Heart left ventricle (tissue), 16 donors: Measurements from ENCODE around the gene EVC2. TPM values are rescaled to one million over a fixed set of nuclear protein-coding genes. Genes with fewer than 3 reads are reported as not detected.

Source experiments
- ATAC-seq, 4 donors: fragments of 200-7000 bp; cut with Tn5 transposase; one replicate each; pipeline ENCODE4 v1.9.1; 2020 to 2022; ENCODE audit warnings: moderate library complexity in 4 of 4, mild to moderate bottlenecking in 3 of 4, moderate number of reproducible peaks in 1 of 4
- DNase-seq, 5 donors: peaks; one replicate each; pipeline ENCODE4 v3.0.0-alpha.2; 2020
- H3K27ac ChIP-seq, 12 donors: fragments of 200-600 bp; sonication (generic) in 4 of 12; one replicate each; pipeline versions ENCODE4 v1.5.0 to v1.8.0; 2016 to 2022; ENCODE audit warnings: mild to moderate bottlenecking in 2 of 12
- H3K27me3 ChIP-seq, 9 donors: fragments of 200-600 bp; sonication (generic) in 2 of 9; one replicate each; pipeline versions ENCODE4 v1.5.1 to v1.8.0; 2016 to 2022; ENCODE audit warnings: mild to moderate bottlenecking in 3 of 9
- H3K36me3 ChIP-seq, 9 donors: fragments of 200-600 bp; sonication (generic) in 2 of 9; one replicate each; pipeline versions ENCODE4 v1.5.0 to v1.8.0; 2018 to 2022; ENCODE audit warnings: mild to moderate bottlenecking in 2 of 9
- H3K4me1 ChIP-seq, 12 donors: fragments of 200-600 bp; sonication (generic) in 4 of 12; one replicate each; pipeline versions ENCODE4 v1.5.0 to v1.8.0; 2016 to 2022; ENCODE audit warnings: mild to moderate bottlenecking in 3 of 12
- H3K4me3 ChIP-seq, 12 donors: fragments of 200-600 bp; sonication (generic) in 4 of 12; one replicate each; pipeline versions ENCODE4 v1.5.0 to v1.8.0; 2017 to 2022; ENCODE audit warnings: mild to moderate bottlenecking in 9 of 12, moderate library complexity in 4 of 12
- H3K9me3 ChIP-seq, 12 donors: fragments of 200-600 bp; sonication (generic) in 4 of 12; one replicate each; pipeline versions ENCODE4 v1.5.0 to v1.8.0; 2016 to 2022; ENCODE audit warnings: mild to moderate bottlenecking in 1 of 12
- POLR2A ChIP-seq, 2 donors: fragments of 450-650 bp; IDR thresholded peaks; one replicate each; pipeline ENCODE4 v1.6.1; 2017; ENCODE audit warnings: antibody characterized with exemption in 2 of 2, mild to moderate bottlenecking in 2 of 2, moderate library complexity in 2 of 2
- WGBS, 4 donors: extraction: QIAGEN DNeasy Blood & Tissue Kit in 2 of 4; methylation state at CpG; one replicate each; pipeline versions ENCODE4 v1.1.5 to v1.1.7; 2013 to 2018; 5-methylcytosine and 5-hydroxymethylcytosine counted together
- intact Hi-C, 10 donors: fragments of 100-400 bp; cut with DNase I; formaldehyde crosslinking; loops; one replicate each; pipeline versions ENCODE4 v1.11.1 to v1.14.2; 2022
- polyA plus RNA-seq, 2 donors: library from polyadenylated mRNA; stranded (reverse); fragments of 200-250 nt; gene quantifications; one replicate each; pipeline ENCODE4 v1.2.3, GENCODE V29; 2013
- total RNA-seq, 9 donors: library from RNA; depleted of rRNA in 2 of 9; stranded (reverse); fragments of >200 nt in 2 of 9; fragmentation: NEBNext Ultra II Directional in 3 of 9; extraction: Animal tissue kit (Norgen Biotek cat#: 25700) in 3 of 9; gene quantifications; one replicate each; pipeline versions ENCODE4 v1.1.0 to v1.2.4, GENCODE V29; 2016 to 2023
- TF ChIP-seq, protein P1 (sequence below), 12 donors: fragments of 200-600 bp; sonication (generic) in 4 of 12; IDR thresholded peaks; one replicate each; pipeline versions ENCODE4 v1.5.0 to v1.8.0; 2018 to 2022; ENCODE audit warnings: antibody characterized with exemption in 12 of 12, mild to moderate bottlenecking in 5 of 12
- donor health status: ischemic (EF 13 %, LVEDD 7.1; RV severe dilation, severe dysfunction).
- donor health status: healthy with polysubstance abuse.
- donor health status: DM: no; HTN: yes; CAD: no.
- donor health status: DM: no; HTN: no; CAD: no.
- donor health status: ischemic (EF 25% LVEDD 6.9; RV normal size, moderate dysfunction).
- donor health status: ischemic (EF 25% LVEDD 5.7; RV mildly dilated, moderate dysfunction).
- donor health status: healthy.
- donor health status: DM: yes; HTN: yes; CAD: no.
- donor health status: ischemic (EF 35%, LVEDD 5.7; RV mildly dilated, moderate dysfunction).
- donor health status: nonischemic (EF 11% LVEDD 7.7; RV severe dilation, severe dysfunction).
- donor health status: DM: yes; HTN: yes; CAD: no.
- donor health status: PGD.
- donor health status: ischemic (EF 29% LVEDD 5.4; RV normal size, mild dysfunction).
- donor health status: nonischemic (EF 23%, LVEDD 6.1; RV moderate dilation, normal function).

EVC2 gene
- total and polyA plus RNA-seq, 11 donors, result 0.46 to 3.1 (median 0.95) TPM

DNA sequence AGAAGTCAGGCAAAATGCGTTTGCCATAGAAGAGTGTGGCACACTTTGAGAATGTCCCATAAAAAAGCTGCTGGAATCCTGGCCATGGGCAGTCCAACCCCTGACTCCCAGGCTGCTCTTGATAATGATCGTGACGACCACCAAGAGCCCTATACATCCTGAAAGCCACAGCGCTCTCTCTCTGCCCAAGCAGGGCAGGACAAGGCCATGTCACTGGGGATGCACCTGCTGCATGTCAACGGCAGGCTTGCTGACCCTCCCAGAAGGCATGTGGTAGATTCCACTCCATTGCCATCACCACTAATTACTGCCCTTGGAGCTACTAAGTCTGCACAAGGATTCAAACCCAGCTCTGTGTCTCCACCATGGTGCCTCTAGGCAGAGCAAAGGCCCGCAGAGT lies 144.5 kb downstream of the EVC2 start:
- WGBS, 4 donors, result 86 to 92% (median 90%) methylated on average over 6 of the region's 6 CpGs
- Histone ChIP-seq H3K4me1 (no peaks in the 10 kb centered on the region), H3K4me3 (no peak overlapping the region), H3K36me3 (peaks cover 0 to 61% (median 0%) of the 10 kb centered on the region in 9 donors), H3K9me3 (no peaks in the 10 kb centered on the region), H3K27ac (no peak overlapping the region), H3K27me3 (no peaks in the 10 kb centered on the region)
- no peak for ATAC-seq
- no peak for TF ChIP-seq POLR2A (IDR thresholded peaks at IDR 0.05)
- TF ChIP-seq, protein P1, sequence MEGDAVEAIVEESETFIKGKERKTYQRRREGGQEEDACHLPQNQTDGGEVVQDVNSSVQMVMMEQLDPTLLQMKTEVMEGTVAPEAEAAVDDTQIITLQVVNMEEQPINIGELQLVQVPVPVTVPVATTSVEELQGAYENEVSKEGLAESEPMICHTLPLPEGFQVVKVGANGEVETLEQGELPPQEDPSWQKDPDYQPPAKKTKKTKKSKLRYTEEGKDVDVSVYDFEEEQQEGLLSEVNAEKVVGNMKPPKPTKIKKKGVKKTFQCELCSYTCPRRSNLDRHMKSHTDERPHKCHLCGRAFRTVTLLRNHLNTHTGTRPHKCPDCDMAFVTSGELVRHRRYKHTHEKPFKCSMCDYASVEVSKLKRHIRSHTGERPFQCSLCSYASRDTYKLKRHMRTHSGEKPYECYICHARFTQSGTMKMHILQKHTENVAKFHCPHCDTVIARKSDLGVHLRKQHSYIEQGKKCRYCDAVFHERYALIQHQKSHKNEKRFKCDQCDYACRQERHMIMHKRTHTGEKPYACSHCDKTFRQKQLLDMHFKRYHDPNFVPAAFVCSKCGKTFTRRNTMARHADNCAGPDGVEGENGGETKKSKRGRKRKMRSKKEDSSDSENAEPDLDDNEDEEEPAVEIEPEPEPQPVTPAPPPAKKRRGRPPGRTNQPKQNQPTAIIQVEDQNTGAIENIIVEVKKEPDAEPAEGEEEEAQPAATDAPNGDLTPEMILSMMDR (IDR thresholded peaks at IDR 0.05), result no peak
- no peak for DNase-seq
- intact Hi-C loops, result no loop called here

DNA sequence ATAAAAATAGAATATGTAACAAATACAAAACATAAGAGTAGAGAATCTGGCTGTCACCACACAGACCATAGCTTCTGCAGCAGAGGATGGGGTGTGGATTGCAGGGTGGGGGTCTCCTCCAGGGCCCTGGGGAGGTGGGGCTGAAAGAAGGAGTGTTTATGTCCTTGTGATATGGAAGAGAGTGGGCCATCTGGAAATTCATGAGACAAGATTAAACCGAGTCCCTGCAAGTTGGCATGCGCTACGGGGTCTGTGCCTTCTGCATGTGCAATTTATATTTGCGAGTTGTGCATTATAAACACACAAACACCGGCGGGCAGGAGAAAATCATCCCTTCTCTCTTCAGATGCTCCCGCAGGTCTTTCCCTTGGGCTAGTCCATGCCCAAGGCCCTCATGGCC lies 145.9 kb downstream of the EVC2 start:
- Histone ChIP-seq H3K4me1 (no peaks in the 10 kb centered on the region), H3K9me3 (peaks cover 0 to 7% (median 0%) of the 10 kb centered on the region in 12 donors), H3K36me3 (peaks cover 0 to 57% (median 0%) of the 10 kb centered on the region in 9 donors), H3K4me3 (no peak overlapping the region), H3K27ac (no peak overlapping the region), H3K27me3 (no peaks in the 10 kb centered on the region)
- DNase-seq (no peak), ATAC-seq (no peak)
- TF ChIP-seq POLR2A (IDR thresholded peaks at IDR 0.05), result no peak
- TF ChIP-seq, protein P1 (IDR thresholded peaks at IDR 0.05), result no peak
- intact Hi-C loops, result no loop called here
- WGBS, 4 donors, result 89 to 96% (median 95%) methylated on average over 7 of the region's 7 CpGs

DNA sequence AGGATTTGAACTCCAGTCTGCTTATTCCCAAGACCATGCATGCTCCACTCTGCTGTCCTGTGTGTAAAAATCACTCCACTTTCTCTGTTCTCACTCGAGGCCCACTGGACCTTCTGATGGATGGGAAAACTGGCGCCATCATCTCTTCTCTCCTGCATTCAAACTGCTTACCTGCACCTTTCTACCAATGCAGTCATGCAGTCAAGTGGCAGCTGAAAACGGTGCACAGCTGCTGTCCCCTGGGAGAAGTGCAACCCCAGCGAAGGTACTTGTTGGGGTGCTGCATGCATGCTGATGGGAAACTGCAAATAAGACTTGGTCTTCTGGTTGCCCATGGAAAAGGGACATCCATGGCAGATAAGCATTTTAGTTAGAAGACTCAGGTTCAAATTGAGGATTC lies 147.1 kb downstream of the EVC2 start:
- no peaks in the 10 kb centered on the region for H3K27me3 ChIP-seq
- intact Hi-C loops, result no loop called here
- no peaks in the 10 kb centered on the region for H3K4me1 ChIP-seq
- no peak overlapping the region for H3K4me3 ChIP-seq
- ATAC-seq (no peak), DNase-seq (no peak)
- peaks cover 0 to 8% (median 0%) of the 10 kb centered on the region in 12 donors for H3K9me3 ChIP-seq
- H3K27ac ChIP-seq, result no peak overlapping the region
- WGBS, 4 donors, result 84 to 96% (median 89%) methylated on average over 4 of the region's 4 CpGs
- no peak for TF ChIP-seq POLR2A (IDR thresholded peaks at IDR 0.05)
- TF ChIP-seq, protein P1 (IDR thresholded peaks at IDR 0.05), result no peak
- H3K36me3 ChIP-seq, result peaks cover 0 to 56% (median 0%) of the 10 kb centered on the region in 9 donors

GRCh38 chr4:5558502-5558901 lies 149.9 kb downstream of the EVC2 start:
- Histone ChIP-seq H3K9me3 (peaks cover 0 to 8% (median 0%) of the 10 kb centered on the region in 12 donors), H3K36me3 (peaks cover 0 to 45% (median 0%) of the 10 kb centered on the region in 9 donors), H3K4me1 (no peaks in the 10 kb centered on the region), H3K27me3 (no peaks in the 10 kb centered on the region), H3K4me3 (no peak overlapping the region), H3K27ac (no peak overlapping the region)
- 56 to 66% (median 63%) methylated on average over 1 of the region's 1 CpG for WGBS, 4 donors
- intact Hi-C loops, result no loop called here
- DNase-seq (no peak), ATAC-seq (no peak)
- no peak for TF ChIP-seq POLR2A (IDR thresholded peaks at IDR 0.05)
- TF ChIP-seq, protein P1 (IDR thresholded peaks at IDR 0.05), result no peak
